MCF 10A (cell line): ENCODE results near the gene KLHL22. TPM values are rescaled to one million over a fixed set of nuclear protein-coding genes. Genes with fewer than 3 reads are reported as not detected.

Experiments
- BruUV-seq: library from RNA; stranded (reverse); fragments of 400-500 nt; replicated peaks from 2 replicates; lab custom pipeline; 2021; lab: Mats Ljungman, UMichigan
- CTCF ChIA-PET: fragments of 300-600 bp; sonication (Branson Sonifier 250); formaldehyde crosslinking; extraction: SDS; loops from one replicate; lab custom pipeline; 2021; ENCODE audit warnings: antibody characterized with exemption, inconsistent platforms; lab: Yijun Ruan, JAX
- POLR2A ChIA-PET: fragments of 300-600, 350-650 bp; sonication (Branson Sonifier 250); formaldehyde crosslinking; extraction: SDS; loops from one replicate; lab custom pipeline; 2020; ENCODE audit warnings: antibody characterized with exemption, inconsistent platforms; lab: Yijun Ruan, JAX
- DNase-seq: peaks from one replicate; pipeline ENCODE4 v3.0.0-alpha.2; 2018; ENCODE audit not compliant: unreplicated experiment
- H3K27ac Mint-ChIP-seq: one replicate; pipeline ENCODE4 v1.8.0; 2022; ENCODE audit warnings: mild to moderate bottlenecking, low read depth, mixed read lengths; ENCODE audit not compliant: unreplicated experiment
- H3K27me3 Mint-ChIP-seq: one replicate; pipeline ENCODE4 v1.8.0; 2022; ENCODE audit warnings: mixed read lengths; ENCODE audit not compliant: insufficient read depth, unreplicated experiment
- H3K36me3 Mint-ChIP-seq: one replicate; pipeline ENCODE4 v1.8.0; 2022; ENCODE audit warnings: mild to moderate bottlenecking, moderate library complexity, mixed read lengths; ENCODE audit not compliant: insufficient read depth, unreplicated experiment
- H3K4me1 Mint-ChIP-seq: one replicate; pipeline ENCODE4 v1.8.0; 2022; ENCODE audit warnings: mixed read lengths; ENCODE audit not compliant: insufficient read depth, unreplicated experiment
- H3K4me3 Mint-ChIP-seq: one replicate; pipeline ENCODE4 v1.8.0; 2022; ENCODE audit warnings: mild to moderate bottlenecking, moderate library complexity, mixed read lengths; ENCODE audit not compliant: unreplicated experiment
- H3K9me3 Mint-ChIP-seq: one replicate; pipeline ENCODE4 v1.8.0; 2022; ENCODE audit warnings: mixed read lengths; ENCODE audit not compliant: unreplicated experiment
- intact Hi-C: fragments of 100-400 bp; cut with micrococcal nuclease; formaldehyde crosslinking; loops from 2 replicates; pipeline ENCODE4 v1.14.1; 2022
- total RNA-seq: library from RNA; stranded (reverse); gene quantifications from 2 replicates; pipeline ENCODE4 v1.2.3, GENCODE V29; 2022
- TF ChIP-seq, protein P1 (sequence below): fragments of 200-600 bp; IDR thresholded peaks from one replicate; pipeline ENCODE4 v1.8.0; 2022; ENCODE audit warnings: antibody characterized with exemption, mild to moderate bottlenecking; ENCODE audit not compliant: unreplicated experiment

The KLHL22 gene
- total RNA-seq, 1 experiment from 2014 or later = 14.7 TPM

DNA sequence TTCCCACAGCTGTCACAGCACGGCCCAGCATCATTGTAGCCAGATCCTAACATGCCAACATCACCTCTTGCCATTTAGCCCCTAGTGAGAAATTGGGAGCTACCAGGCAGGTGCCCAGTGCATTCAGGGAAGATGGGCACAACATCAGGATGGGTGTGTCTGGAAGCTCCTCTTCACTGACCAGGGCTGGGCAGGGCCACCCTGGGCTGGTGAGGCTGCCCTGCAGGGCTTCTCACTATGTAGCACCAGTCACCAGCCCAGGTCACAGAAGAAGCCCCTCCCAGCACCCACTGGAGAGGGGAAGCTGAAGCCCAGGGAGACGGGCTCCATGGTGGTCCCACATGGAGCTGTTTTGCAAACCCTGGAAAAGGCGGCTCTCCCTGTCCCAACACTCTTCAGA is 87.8 kb downstream of the KLHL22 start:
- no TSS peak for BruUV-seq
- ChIA-PET CTCF (interaction anchor here (0.7 to 2.4 kb wide), 3 partner anchors 11 to 266 kb away, joined by 3 to 11 read pairs (median 4); no protein-coding TSS in a partner anchor), POLR2A (interaction anchor here (1.6 kb wide), 1 partner anchor 14 kb away, joined by 6 read pairs; the partner anchor contains the start of gene ZNF74)
- H3K4me1 Mint-ChIP-seq = no peaks in the 10 kb centered on the region
- peaks cover 15% of the 10 kb centered on the region for H3K36me3 Mint-ChIP-seq
- DNase-seq = no peak
- intact Hi-C loops = no loop called here
- no peak overlapping the region for H3K27ac Mint-ChIP-seq
- no peaks in the 10 kb centered on the region for H3K27me3 Mint-ChIP-seq
- TF ChIP-seq, protein P1, sequence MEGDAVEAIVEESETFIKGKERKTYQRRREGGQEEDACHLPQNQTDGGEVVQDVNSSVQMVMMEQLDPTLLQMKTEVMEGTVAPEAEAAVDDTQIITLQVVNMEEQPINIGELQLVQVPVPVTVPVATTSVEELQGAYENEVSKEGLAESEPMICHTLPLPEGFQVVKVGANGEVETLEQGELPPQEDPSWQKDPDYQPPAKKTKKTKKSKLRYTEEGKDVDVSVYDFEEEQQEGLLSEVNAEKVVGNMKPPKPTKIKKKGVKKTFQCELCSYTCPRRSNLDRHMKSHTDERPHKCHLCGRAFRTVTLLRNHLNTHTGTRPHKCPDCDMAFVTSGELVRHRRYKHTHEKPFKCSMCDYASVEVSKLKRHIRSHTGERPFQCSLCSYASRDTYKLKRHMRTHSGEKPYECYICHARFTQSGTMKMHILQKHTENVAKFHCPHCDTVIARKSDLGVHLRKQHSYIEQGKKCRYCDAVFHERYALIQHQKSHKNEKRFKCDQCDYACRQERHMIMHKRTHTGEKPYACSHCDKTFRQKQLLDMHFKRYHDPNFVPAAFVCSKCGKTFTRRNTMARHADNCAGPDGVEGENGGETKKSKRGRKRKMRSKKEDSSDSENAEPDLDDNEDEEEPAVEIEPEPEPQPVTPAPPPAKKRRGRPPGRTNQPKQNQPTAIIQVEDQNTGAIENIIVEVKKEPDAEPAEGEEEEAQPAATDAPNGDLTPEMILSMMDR = no peak
- H3K4me3 Mint-ChIP-seq = no peak overlapping the region
- no peaks in the 10 kb centered on the region for H3K9me3 Mint-ChIP-seq

DNA sequence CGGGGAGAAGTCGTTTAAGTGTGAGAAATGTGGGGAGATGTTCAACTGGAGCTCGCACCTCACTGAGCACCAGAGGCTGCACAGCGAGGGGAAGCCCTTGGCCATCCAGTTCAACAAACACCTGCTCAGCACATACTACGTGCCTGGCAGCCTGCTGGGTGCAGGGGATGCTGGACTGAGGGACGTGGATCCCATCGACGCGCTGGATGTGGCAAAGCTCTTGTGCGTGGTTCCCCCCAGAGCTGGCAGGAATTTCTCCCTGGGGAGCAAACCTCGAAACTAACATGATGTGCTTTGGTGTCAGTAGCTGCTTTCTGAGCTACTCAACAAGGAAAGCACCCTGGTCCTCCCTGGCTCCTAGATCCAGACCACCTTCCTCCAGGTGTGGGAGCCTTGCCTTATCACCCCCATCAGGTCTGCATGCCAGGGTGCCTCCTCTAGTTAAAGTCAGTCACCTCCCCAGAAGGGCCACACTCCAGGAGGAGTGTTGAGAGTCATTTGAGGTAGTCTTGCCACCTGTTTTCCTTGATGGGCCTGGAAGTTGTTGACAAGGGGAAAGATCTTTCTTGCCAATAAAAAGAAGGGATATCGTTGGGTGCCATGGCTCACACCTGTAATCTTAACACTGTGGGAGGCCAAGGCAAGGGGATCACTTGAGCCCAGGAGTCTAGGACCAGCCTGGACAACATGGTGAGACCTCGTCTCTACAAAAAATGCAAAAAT is 88.7 kb downstream of the KLHL22 start:
- no peaks in the 10 kb centered on the region for H3K9me3 Mint-ChIP-seq
- ChIA-PET POLR2A (interaction anchor here (1.1 kb wide), 1 partner anchor 18 kb away, joined by 4 read pairs; no protein-coding TSS in a partner anchor), CTCF (interaction anchor here (0.7 kb wide), 2 partner anchors 89 to 267 kb away, joined by 3 to 4 read pairs; no protein-coding TSS in a partner anchor)
- intact Hi-C loops = no loop called here
- TF ChIP-seq, protein P1 = no peak
- H3K4me3 Mint-ChIP-seq = no peak overlapping the region
- no peak overlapping the region for H3K27ac Mint-ChIP-seq
- H3K36me3 Mint-ChIP-seq = peaks cover 15% of the 10 kb centered on the region
- no peak for DNase-seq
- no peaks in the 10 kb centered on the region for H3K4me1 Mint-ChIP-seq
- H3K27me3 Mint-ChIP-seq = no peaks in the 10 kb centered on the region
- BruUV-seq = no TSS peak

DNA sequence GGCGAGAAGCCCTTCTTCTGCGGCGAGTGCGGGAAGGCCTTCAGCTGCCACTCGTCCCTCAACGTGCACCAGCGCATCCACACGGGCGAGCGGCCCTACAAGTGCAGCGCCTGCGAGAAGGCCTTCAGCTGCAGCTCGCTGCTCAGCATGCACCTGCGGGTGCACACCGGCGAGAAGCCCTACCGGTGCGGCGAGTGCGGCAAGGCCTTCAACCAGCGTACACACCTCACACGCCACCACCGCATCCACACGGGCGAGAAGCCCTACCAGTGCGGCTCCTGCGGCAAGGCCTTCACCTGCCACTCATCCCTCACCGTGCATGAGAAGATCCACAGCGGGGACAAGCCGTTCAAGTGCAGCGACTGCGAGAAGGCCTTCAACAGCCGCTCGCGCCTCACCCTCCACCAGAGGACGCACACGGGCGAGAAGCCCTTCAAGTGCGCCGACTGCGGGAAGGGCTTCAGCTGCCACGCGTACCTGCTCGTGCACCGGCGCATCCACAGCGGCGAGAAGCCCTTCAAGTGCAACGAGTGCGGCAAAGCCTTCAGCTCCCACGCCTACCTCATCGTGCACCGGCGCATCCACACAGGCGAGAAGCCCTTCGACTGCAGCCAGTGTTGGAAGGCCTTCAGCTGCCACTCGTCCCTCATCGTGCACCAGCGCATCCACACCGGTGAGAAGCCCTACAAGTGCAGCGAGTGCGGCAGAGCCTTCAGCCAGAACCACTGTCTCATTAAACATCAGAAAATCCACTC is 89.5 kb downstream of the KLHL22 start:
- DNase-seq = no peak
- no peak overlapping the region for H3K4me3 Mint-ChIP-seq
- no peaks in the 10 kb centered on the region for H3K4me1 Mint-ChIP-seq
- no TSS peak for BruUV-seq
- ChIA-PET POLR2A (interaction anchor here (1.1 kb wide), 1 partner anchor 17 kb away, joined by 4 read pairs; no protein-coding TSS in a partner anchor), CTCF (interaction anchor here (0.7 kb wide), 1 partner anchor 88 kb away, joined by 4 read pairs; no protein-coding TSS in a partner anchor)
- TF ChIP-seq, protein P1 = no peak
- no peaks in the 10 kb centered on the region for H3K9me3 Mint-ChIP-seq
- intact Hi-C loops = no loop called here
- H3K36me3 Mint-ChIP-seq = peaks cover 15% of the 10 kb centered on the region
- no peaks in the 10 kb centered on the region for H3K27me3 Mint-ChIP-seq
- no peak overlapping the region for H3K27ac Mint-ChIP-seq
